GM19397 (cell line): ENCODE measurements around the gene ARIH1.

Experiments used
- ATAC-seq: cut with Tn5 transposase; IDR thresholded peaks from one replicate; pipeline ENCODE4 v1.9.1; 2021; ENCODE audit warnings: mild to moderate bottlenecking, moderate library complexity; ENCODE audit not compliant: unreplicated experiment

Gene ARIH1

DNA sequence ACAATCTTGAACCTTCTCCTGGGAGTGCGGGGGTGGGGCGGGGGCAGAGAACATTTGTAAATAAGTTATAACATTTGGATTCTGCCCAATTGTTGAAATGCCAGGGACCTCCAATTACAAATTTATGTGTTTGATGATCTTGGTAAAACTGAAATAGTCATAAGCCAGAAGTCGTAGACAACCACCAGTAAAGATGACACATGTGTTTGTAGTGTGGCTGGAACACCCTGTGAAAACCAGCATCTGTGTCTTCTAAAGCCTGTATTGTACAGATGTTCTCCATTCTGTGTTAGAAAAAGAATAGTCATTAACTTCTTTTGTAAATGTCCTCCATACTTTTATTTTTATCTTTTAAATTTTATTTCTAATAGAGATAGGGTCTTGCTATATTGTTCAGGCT is 61.8 kb downstream of the ARIH1 start:
- no peak for ATAC-seq

- ATAC-seq = no peak
Observed at GRCh38 chr15:72536506-72536905, 62.4 kb downstream of the ARIH1 start.

DNA sequence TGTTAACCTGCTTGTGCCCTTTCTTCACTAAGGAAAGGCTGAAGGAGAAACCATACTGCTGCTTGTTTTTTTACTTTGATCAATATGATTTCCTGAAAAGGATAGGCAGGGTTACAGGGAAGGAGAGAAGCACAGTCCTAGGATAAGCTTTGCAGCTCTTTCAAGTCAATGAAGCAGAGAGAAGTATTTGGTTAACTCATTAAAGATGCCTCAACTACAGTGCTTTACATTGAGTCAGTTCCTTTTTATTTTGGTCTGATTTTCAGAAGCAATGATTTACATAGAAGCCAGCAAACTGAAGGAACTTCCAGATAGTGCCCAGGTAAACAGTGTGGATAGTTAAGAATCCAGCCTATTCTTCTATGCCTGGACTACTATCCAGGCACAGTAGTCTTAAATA is 64.8 kb downstream of the ARIH1 start:
- no peak for ATAC-seq

DNA sequence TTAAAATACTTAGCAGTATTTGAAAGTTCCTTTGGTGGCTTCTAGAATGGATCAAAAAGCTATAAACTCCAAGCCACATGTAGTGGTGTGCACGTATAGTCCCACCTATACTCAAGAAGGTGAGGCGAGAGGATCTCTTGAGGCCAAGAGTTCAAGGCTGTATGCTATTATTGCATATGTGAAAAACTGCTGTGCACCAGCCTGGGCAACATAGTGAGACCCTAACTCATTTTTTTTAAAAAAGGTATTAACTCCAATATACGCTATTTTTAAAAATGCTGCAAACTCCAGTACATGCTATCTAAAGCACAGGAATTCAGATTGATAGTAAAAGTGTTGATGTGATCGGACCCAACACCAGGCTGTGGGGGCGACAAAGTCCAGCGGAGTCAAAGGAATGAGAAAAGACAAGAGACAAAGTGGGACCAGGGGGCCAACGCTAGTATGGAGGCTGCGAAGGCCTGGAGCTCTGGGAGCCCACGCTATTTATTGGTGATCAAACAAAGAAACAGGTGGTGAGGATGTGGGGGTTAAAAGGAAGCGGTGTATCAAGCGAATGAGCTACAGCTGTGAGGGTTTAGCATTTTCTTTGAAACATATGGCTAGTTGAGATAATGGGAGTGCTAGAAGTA is 66.6 kb downstream of the ARIH1 start:
- no peak for ATAC-seq

DNA sequence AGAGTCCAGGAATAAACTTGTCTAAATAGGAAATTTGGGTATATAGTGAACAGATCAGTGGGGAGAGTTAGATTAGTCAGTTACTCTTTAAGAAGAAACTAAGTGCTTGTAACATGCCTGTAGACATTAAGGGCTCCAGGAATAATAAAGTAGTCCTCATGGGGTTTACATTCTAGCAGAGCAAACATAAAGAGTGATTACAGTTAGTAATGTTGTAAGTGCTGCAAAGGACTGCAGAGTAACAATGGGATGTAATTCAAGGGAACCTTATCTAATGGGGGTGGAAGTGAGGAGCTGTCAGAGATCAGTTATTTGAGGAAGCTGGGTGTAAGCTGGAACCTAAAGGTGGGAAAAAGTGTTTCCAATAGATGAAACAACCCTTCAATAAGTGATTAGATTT is 67.5 kb downstream of the ARIH1 start:
- ATAC-seq = no peak

DNA sequence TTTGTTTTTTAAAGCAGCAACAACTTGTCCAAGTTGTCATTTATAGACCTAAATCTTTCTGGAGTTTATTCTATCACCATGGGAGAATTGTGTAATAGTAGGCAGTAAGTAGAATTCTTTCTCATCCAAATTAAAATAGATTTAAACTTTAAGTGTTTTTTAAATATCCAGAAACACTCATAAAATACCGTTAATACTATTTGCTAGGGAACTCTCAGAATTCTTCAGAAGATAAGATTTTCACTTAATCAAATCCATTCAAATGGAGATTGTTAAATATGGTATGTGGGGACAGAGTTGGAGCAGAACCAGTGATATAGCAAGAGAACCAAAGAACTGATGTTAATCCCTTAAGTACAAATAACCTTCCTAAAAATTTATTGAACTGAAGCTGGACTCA is 71.0 kb downstream of the ARIH1 start:
- no peak for ATAC-seq

- no peak for ATAC-seq
Observed at GRCh38 chr15:72554471-72555425, 80.6 kb downstream of the ARIH1 start.

GRCh38 chr15:72559781-72560180 is 85.7 kb downstream of the ARIH1 start:
- no peak for ATAC-seq

GRCh38 chr15:72560458-72560857 is 86.3 kb downstream of the ARIH1 start:
- no peak for ATAC-seq

DNA sequence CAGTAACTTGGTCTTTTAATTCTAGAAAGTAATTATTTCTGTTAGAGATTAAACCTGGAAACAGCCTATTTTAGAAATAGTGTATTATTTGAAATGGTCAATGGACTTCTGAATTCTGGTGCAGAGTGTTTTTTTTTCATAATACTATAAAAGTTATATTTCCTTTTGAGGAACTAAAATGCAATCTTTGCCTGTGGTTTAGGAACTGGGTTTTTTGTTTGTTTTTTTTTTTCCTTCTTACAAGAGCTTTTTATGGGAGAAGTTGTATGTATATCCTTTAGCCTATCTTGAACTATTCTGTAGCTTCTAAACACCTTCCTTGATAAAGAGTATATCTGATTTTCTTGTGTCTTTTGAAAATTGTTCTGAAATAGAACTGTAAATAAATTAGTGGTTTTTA is 88.3 kb downstream of the ARIH1 start:
- ATAC-seq = no peak

GRCh38 chr15:72562878-72563277 is 88.7 kb downstream of the ARIH1 start:
- ATAC-seq = no peak

DNA sequence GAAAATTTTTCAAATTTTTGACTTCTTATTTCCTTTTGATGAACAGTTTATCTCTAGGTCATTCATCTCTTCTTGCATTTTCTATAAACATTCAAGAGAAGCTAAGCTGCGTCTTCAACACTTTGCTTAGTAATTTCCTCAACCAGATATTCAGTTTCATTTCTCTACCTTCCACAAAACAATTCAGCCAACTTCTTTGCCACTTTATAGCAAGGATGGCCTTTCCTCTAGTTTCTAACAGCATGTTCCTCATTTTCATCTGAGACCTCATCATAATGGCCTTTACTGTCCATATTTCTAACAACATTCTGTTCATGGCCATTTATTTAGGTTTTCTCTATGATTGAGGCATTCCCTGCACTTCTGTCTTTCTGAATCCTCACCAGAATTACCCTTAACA is 90.0 kb downstream of the ARIH1 start:
- no peak for ATAC-seq

GRCh38 chr15:72566973-72567372 is 92.8 kb downstream of the ARIH1 start:
- ATAC-seq = no peak

GRCh38 chr15:72570059-72570458 is 95.9 kb downstream of the ARIH1 start:
- no peak for ATAC-seq

DNA sequence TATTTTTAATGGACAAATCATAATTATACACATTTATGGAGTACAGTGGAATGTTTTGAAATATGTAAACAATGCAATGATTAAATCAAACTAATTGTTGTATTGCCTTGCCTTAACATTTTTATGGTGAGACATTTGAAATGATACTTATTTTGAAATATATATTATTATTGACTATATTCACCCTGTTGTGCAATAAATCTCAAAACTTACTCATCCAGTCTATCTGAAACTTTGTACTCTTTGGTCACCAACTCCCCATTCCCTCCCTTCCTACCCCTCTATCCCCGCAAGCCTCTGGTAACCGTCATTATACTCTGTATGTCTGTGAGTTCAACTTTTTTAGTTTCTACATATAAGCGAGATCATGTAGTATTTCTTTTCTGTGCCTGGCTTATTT is 105.7 kb downstream of the ARIH1 start:
- no peak for ATAC-seq

- ATAC-seq = no peak
Observed at GRCh38 chr15:72584006-72584405, 109.9 kb downstream of the ARIH1 start.

DNA sequence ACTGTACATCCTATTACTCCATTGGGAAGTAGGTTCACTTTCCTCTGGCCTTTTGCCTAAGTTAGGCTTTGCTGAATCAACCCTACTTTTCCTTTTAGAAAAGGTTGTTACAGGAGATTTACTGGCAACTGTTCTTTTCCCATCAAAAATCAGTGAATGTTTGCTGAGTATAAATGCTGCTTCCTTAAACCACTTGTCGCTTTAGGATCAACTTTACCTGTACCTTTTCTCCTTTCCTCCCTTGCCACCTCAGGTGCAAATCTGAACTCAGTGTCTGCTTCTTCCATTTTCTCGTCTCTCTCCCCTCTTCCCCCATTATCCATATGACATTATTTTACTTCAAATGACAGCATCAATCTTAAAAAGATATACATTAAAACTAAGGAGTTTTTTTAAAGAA is 110.9 kb downstream of the ARIH1 start:
- no peak for ATAC-seq

DNA sequence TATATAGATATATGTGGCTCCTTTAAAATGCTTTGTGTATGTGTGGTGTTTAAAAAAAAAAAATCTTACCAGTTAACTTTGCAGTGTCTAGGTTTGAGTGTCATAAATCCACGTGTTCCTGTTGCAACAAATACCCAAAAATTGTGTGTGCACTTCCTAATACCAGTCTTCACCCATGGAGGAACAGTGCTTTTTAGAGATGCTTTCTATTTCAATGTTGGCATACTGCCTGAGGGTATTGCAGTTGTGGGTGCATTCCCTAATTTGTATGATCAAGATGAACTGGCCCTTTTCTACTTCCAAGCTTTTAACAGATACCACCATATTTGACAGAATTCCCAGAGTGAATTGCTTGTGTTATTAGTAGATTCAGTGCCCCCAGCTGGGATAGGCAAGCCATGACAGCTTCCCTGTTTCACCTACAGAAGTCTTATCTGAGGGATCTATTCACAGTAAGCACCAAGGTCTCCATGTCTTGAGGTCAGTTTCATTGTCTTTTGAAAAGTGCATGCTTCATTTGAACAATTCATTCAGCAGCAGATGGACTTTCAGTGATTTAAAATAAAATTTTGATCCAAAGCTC is 111.4 kb downstream of the ARIH1 start:
- no peak for ATAC-seq

- ATAC-seq = no peak
Observed at GRCh38 chr15:72588096-72588495, 114.0 kb downstream of the ARIH1 start.

- no peak for ATAC-seq
Observed at GRCh38 chr15:72590427-72590826, 116.3 kb downstream of the ARIH1 start.

DNA sequence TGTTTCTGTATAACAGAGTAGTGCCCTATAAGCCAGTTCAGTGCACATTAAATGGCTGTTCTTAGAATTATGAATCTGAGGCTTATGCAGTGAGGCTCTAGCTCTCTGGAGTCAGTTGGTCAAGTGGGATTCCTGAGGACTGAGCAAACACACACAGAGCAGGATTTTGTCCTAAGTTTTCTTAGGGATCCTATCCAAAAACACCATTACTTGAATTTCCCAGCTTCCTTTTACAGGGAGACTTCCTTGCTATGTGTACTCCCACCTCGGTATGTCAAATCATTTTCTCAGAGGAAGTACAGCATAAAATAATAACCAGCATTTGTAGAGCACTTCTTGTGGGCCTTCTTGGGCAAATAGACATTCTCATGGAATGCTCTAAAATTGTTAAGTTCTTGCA is 117.2 kb downstream of the ARIH1 start:
- no peak for ATAC-seq

GRCh38 chr15:72592097-72592496 is 118.0 kb downstream of the ARIH1 start:
- no peak for ATAC-seq
